GM23338 (cell line): ENCODE results near the gene EFEMP1.

Source experiments
- EZH2 ChIP-seq: fragments of 200-600 bp; sonication (generic); IDR thresholded peaks from one replicate; pipeline ENCODE4 v1.8.0; 2017; ENCODE audit warnings: antibody characterized with exemption, mild to moderate bottlenecking, low read depth; ENCODE audit not compliant: unreplicated experiment
- EZH2phosphoT487 ChIP-seq: fragments of 200-600 bp; sonication (generic); IDR thresholded peaks from one replicate; pipeline ENCODE4 v1.8.1; 2018; ENCODE audit warnings: antibody characterized with exemption; ENCODE audit not compliant: unreplicated experiment
- JUNB ChIP-seq: IDR thresholded peaks from one replicate; pipeline ENCODE4 v1.6.1; 2016; ENCODE audit warnings: antibody characterized with exemption; ENCODE audit not compliant: unreplicated experiment
- POLR2AphosphoS5 ChIP-seq: IDR thresholded peaks from 2 replicates; pipeline ENCODE4 v1.6.1; 2016; ENCODE audit warnings: antibody characterized with exemption, low read depth
- TF ChIP-seq, protein P1 (sequence below), 2 experiments: fragments of 200-600 bp in 1 of 2; sonication (generic) in 1 of 2; conservative IDR thresholded peaks; 2 replicates each; pipeline versions ENCODE4 v1.5.1 to v1.6.1; 2016 to 2017; ENCODE audit warnings: antibody characterized with exemption in 2 of 2, low read depth in 2 of 2, mild to moderate bottlenecking in 2 of 2, moderate library complexity in 1 of 2
- TF ChIP-seq, protein P2 (sequence below): fragments of 250-450 bp; sonication (Bioruptor Pico); IDR thresholded peaks from 2 replicates; pipeline ENCODE4 v1.5.0; 2020; ENCODE audit warnings: mild to moderate bottlenecking, moderate library complexity
- TF ChIP-seq, protein P3 (sequence below): IDR thresholded peaks from 2 replicates; pipeline ENCODE4 v1.6.1; 2016; ENCODE audit warnings: antibody characterized with exemption

DNA sequence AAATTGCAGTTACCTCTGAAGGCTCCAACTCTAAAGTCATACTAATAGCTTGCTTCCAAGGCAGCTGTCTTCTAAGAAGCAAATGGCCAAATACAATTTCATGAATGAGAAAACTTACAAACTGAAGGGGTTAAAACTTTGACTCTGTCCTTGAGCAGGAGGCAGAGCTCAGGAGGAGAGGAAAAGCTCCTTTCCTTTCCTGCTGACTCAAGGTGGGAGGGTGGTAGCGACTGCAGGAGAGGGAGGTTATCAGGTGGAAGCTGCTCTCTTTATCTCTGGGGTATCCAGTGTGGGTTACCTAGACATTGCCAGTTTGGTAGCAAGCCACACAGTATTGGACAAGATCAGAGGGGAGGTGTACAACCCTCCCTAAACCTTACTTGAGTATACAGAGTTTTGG lies 2.7 kb upstream of the EFEMP1 start:
- TF ChIP-seq, protein P1, sequence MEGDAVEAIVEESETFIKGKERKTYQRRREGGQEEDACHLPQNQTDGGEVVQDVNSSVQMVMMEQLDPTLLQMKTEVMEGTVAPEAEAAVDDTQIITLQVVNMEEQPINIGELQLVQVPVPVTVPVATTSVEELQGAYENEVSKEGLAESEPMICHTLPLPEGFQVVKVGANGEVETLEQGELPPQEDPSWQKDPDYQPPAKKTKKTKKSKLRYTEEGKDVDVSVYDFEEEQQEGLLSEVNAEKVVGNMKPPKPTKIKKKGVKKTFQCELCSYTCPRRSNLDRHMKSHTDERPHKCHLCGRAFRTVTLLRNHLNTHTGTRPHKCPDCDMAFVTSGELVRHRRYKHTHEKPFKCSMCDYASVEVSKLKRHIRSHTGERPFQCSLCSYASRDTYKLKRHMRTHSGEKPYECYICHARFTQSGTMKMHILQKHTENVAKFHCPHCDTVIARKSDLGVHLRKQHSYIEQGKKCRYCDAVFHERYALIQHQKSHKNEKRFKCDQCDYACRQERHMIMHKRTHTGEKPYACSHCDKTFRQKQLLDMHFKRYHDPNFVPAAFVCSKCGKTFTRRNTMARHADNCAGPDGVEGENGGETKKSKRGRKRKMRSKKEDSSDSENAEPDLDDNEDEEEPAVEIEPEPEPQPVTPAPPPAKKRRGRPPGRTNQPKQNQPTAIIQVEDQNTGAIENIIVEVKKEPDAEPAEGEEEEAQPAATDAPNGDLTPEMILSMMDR (conservative IDR thresholded peaks at IDR 0.05; ENCODE audit: low read depth in 2 of 2), result no peak
- TF ChIP-seq EZH2 (no peak), EZH2phosphoT487 (no peak), POLR2AphosphoS5 (no peak), JUNB (no peak)
- TF ChIP-seq, protein P2, sequence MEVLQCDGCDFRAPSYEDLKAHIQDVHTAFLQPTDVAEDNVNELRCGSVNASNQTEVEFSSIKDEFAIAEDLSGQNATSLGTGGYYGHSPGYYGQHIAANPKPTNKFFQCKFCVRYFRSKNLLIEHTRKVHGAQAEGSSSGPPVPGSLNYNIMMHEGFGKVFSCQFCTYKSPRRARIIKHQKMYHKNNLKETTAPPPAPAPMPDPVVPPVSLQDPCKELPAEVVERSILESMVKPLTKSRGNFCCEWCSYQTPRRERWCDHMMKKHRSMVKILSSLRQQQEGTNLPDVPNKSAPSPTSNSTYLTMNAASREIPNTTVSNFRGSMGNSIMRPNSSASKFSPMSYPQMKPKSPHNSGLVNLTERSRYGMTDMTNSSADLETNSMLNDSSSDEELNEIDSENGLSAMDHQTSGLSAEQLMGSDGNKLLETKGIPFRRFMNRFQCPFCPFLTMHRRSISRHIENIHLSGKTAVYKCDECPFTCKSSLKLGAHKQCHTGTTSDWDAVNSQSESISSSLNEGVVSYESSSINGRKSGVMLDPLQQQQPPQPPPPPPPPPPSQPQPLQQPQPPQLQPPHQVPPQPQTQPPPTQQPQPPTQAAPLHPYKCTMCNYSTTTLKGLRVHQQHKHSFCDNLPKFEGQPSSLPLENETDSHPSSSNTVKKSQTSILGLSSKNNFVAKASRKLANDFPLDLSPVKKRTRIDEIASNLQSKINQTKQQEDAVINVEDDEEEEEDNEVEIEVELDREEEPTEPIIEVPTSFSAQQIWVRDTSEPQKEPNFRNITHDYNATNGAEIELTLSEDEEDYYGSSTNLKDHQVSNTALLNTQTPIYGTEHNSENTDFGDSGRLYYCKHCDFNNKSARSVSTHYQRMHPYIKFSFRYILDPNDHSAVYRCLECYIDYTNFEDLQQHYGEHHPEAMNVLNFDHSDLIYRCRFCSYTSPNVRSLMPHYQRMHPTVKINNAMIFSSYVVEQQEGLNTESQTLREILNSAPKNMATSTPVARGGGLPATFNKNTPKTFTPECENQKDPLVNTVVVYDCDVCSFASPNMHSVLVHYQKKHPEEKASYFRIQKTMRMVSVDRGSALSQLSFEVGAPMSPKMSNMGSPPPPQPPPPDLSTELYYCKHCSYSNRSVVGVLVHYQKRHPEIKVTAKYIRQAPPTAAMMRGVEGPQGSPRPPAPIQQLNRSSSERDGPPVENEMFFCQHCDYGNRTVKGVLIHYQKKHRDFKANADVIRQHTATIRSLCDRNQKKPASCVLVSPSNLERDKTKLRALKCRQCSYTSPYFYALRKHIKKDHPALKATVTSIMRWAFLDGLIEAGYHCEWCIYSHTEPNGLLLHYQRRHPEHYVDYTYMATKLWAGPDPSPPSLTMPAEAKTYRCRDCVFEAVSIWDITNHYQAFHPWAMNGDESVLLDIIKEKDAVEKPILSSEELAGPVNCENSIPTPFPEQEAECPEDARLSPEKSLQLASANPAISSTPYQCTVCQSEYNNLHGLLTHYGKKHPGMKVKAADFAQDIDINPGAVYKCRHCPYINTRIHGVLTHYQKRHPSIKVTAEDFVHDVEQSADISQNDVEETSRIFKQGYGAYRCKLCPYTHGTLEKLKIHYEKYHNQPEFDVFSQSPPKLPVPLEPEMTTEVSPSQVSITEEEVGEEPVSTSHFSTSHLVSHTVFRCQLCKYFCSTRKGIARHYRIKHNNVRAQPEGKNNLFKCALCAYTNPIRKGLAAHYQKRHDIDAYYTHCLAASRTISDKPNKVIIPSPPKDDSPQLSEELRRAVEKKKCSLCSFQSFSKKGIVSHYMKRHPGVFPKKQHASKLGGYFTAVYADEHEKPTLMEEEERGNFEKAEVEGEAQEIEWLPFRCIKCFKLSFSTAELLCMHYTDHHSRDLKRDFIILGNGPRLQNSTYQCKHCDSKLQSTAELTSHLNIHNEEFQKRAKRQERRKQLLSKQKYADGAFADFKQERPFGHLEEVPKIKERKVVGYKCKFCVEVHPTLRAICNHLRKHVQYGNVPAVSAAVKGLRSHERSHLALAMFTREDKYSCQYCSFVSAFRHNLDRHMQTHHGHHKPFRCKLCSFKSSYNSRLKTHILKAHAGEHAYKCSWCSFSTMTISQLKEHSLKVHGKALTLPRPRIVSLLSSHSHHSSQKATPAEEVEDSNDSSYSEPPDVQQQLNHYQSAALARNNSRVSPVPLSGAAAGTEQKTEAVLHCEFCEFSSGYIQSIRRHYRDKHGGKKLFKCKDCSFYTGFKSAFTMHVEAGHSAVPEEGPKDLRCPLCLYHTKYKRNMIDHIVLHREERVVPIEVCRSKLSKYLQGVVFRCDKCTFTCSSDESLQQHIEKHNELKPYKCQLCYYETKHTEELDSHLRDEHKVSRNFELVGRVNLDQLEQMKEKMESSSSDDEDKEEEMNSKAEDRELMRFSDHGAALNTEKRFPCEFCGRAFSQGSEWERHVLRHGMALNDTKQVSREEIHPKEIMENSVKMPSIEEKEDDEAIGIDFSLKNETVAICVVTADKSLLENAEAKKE (CRISPR knock-in tag), result peak; percentile 15; the same call in 1 of the 2 replicates
- TF ChIP-seq, protein P3, sequence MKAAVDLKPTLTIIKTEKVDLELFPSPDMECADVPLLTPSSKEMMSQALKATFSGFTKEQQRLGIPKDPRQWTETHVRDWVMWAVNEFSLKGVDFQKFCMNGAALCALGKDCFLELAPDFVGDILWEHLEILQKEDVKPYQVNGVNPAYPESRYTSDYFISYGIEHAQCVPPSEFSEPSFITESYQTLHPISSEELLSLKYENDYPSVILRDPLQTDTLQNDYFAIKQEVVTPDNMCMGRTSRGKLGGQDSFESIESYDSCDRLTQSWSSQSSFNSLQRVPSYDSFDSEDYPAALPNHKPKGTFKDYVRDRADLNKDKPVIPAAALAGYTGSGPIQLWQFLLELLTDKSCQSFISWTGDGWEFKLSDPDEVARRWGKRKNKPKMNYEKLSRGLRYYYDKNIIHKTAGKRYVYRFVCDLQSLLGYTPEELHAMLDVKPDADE, result no peak
